GM21390 (cell line): ENCODE measurements around the gene KRT86.
"Not testable (repeated sequence)": the region's sequence is repeated elsewhere in the genome, so short reads cannot be mapped to it uniquely, and the experiment has no call there.

Experiments used
- ATAC-seq: cut with Tn5 transposase; IDR thresholded peaks from one replicate; pipeline ENCODE4 v1.9.1; 2021; ENCODE audit not compliant: unreplicated experiment

The KRT86 gene

DNA sequence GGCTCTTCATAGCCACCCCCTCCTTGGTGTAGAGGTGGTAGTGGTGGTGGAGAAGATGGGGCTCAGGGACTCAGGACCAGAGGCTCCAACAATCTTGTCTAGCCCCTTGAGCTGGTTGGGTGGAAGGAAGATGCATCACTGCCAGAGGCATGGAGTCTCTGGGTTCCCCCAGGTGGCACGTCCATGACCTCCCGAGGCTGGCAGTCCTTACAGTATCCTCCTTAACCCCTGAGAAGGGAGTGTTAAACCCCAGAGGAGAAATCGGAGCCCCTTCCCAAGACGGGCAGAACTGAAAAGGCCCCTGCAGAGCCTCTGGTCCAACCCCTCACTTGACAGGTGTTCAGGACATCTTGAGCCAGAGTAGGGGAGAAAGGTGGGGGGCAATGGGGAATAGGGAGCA, 37.6 kb downstream of the KRT86 start:
- no peak for ATAC-seq

DNA sequence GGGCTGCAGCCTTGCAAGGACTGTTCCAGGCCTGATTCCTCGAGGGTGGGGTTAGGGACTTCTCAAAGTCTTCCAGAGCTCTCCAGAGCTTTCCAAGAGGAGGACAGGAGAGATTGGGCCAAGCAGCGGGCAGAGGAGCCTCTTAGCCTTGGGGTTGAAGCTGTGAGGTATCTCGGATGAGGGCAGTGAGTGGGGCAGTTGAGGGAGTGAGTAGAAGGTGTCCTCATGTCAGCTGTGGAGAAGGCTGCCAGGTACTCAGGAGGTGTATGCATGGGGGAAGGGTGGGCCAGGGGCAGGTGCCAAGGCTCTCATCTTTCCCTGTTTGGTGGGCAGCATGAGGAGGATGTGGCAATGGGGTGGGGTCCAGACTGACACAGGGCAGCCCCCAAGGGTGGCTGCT, 39.0 kb downstream of the KRT86 start:
- no peak for ATAC-seq

DNA sequence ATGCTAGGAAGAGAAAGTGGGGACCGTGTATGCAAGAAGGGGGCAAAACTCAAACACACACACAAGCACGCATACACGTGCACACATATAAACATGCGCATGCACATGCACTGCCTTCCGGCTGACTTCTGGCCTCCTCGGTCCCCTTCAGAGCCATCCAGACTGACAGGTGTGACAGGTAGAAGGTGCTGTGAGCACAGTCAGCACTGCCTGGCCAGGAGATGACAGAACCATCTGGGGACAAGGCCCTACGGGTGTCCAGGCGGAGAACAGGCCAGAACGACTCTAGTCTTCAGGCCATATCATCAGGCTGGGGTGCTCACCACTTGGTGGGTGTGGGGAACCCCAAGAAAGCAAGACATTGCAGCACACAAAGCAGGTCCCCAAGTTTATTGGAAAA, 39.5 kb downstream of the KRT86 start:
- no peak for ATAC-seq

DNA sequence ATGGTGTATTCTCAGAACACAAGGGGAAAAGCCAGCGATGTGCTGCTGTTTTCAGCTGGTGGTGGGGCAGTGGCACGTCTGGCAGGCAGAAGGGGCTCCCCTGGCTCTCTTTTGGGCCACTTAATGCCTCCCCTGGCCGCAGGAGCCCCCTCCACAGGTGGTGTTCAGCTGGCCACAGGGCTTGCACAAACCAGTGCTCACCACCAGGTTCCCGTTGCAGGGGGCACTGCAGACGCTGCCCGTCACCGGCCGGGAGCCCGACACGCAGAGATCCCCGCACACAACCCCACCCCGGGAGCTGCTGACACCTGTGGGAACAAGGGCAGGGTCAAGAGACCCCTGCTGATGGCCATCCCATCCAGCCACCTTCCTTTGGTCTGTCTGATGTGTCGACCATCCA, 40.1 kb downstream of the KRT86 start:
- ATAC-seq: no peak

DNA sequence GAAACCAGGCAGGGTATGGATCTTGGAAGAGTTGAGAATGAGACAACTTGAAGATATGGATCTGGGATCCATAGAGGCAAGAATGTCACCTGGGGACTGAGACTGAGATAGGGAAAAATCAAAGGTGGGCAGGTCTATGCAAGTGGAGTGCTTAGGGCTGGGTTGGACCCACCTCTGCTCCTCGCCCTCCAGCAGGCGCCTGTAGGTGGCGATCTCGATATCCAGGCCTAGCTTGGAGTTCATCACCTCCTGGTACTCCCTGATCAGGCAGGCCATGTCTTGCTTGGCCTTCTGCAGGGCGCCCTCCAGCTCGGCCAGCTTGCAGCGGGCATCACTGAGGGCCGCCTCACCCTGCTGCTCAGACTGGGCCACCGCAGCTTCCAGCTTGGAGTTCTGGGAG, 41.3 kb downstream of the KRT86 start:
- not testable (repeated sequence) for ATAC-seq

DNA sequence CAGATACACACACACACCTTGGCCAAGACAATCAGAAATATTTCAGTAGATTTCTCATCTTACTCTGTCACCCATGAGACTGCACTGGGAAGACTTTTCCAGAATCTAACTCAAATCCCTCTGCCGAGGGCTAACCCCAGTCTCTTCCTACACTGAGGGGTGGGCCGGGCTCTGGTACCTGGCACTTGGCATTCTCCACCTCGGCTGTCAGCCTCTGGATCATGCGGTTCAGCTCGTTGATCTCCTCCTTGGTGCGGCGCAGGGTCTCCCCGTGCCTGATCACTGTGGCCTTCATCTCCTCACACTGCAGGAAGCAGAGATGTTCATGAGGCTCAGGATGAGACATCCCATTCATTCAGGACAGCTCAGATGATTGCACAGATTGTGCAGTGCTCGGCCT, 41.8 kb downstream of the KRT86 start:
- ATAC-seq: no peak

DNA sequence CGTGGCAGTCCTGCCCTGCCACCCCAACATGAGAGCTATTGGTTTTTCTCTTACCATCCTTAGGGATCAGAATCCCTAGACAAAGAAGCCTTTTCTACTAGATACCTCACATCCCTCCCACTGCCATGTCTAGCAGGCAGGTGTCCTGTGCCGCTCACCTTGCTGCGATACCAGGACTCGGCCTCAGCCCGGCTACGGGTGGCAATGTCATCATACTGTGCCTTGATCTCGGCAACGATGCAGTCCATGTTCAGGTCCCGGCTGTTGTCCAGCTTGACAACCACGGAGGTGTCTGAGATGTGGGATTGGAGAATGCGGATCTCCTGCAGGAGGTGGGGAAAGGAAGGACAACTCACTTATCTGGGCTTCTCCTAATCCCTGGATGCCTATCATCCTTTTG, 42.3 kb downstream of the KRT86 start:
- no peak for ATAC-seq

DNA sequence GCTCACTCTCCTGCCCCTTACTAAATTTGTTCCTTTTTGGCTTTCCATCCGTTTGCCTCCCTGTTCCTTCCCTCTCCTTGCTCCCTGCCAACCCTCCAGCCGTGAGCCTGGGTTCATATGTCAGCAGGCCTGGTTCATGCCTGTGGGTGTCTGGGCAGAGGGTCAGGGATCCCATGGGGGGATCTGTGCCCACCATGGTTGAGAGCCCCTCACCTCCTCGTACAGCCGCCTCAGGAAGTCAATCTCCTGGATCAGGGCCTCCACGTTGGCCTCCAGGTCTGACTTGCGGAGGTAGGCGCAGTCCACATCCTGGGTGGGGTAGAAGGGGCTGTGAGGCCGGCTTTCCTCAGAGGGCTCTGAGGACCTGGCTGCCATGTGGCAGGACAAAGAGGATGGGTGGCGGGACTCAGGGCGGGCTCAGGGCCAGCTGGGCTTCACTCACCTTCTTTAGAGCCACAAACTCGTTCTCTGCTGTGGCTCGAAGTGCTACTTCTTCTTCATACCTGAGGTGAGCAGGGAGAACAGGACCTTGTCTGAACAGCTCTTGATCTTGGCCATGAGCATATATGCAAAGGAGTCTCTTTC, 43.1 kb downstream of the KRT86 start:
- ATAC-seq: no peak

DNA sequence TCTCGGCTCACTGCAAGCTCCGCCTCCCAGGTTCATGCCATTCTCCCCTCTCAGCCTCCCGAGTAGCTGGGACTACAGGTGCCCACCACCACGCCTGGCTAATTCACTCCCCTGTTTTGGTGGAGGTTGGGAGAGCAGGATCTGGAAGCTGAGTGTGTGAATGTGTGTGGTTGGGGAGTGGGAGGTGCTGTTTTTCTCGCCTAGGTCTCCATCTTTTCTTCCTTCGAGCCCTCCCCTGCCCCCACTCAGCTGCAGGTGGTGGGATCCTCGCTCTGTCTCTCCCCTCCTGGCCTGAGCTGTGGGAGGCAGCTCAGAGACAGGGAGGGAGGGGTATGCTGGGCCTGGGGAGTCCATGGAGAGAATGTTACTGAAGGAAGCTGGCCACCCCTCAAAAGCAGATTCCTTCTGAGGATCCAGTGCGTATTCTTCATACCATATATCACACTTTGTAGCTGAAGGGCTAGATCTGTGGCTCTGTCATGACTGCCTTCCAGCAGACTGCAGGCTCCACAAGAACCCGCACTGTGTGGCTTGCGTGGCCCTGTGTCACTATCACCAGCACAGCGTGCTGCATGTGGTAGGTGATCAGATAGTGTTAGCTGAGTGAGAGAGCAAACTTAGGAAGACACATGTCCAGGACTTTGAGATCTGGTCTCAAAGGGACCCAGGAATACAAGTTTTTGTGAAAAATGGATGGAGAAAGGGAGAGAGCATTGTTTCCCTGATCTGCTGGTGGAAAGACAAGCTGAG, 44.0 kb downstream of the KRT86 start:
- no peak for ATAC-seq

DNA sequence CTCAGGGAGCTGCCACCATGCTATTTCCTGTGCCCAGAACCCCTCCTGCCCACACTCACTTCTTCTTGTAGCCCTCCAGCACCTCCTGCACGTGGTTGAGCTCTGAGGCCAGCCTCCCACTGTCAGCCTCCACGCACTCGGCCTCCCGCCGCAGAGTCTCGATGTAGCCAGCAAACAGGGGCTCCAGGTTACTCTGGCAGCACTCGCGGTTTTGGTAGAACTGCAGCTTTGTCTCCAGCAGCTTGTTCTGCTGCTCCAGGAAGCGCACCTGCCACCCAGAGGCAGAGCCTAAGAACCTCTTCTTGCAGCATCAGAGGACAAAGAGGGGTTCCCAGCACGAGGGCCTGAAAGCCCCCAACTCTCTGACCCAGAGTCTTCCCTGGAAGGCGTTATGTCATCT, 44.7 kb downstream of the KRT86 start:
- no peak for ATAC-seq

DNA sequence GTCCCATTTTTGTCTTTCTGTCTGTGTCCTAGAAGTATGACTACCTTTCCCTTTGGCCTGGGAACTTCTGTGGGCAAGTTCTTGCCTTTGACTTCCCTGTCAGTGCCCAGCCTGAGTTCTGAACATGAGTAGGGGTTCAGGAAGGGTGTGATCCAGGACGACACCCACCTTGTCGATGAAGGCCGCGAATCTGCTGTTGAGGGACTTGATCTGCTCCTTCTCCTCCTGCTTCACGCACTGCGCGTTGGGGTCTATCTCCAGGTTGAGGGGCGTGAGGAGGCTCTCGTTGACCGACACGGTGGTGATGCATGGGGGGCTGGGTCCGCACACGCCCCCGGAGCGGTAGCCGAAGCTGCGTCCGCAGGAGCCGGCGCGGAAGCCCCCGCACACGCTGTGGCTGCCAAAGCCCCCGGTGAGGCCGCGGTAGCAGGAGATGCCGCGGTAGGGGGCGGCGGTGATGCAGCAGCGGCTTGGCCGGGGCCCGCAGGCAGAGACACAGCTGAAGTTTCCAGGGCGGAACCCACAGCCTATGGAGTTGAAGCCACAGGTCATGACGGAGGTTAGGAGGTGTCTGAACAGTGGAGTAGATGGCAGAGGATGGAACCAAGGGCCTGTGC, 46.4 kb downstream of the KRT86 start, which contains the start of gene KRT83:
Gene KRT83 (minus strand): TSS at position 615 of the 617 bp plus-strand sequence. CDS start 63 bp downstream, at position 552.
- ATAC-seq: no peak

DNA sequence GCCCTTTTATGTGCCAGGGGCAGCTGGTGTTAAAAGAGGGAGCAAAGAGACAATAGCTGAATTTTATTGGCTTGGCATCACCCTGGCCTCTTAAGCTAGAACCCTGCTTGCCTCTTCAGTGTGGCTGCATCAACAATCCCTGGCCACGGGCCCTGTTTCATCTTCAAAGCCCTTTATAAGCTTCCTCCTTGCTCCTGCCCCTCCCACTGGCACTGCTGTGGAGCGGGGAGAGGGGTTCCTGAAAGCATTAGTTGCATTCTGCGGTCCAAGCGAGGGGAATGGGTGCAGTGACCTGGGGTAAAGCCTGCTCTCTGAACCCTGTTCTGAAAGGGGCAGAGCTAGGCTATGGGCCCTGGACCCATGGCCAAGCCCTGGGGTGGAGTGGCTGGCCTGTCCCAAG, 47.0 kb downstream of the KRT86 start:
- no peak for ATAC-seq

DNA sequence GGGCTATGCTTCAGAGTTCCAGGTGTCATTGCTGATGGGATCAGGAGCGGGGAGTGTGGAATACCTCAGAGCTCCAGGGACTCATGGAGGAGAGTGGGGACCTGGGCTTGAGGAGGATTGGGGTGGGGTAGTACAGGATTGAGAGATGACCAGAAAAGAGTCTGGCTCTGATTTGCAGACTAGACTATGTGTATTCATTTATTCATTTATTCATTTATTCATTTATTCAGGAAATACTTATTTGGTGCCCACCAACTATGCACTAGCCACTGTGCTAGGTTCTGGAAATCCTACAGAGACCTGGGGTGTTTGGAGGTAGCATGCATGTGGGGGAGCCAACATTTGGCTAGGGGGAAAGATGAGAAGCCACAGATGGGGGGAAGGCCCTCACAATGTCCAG, 47.6 kb downstream of the KRT86 start:
- no peak for ATAC-seq

DNA sequence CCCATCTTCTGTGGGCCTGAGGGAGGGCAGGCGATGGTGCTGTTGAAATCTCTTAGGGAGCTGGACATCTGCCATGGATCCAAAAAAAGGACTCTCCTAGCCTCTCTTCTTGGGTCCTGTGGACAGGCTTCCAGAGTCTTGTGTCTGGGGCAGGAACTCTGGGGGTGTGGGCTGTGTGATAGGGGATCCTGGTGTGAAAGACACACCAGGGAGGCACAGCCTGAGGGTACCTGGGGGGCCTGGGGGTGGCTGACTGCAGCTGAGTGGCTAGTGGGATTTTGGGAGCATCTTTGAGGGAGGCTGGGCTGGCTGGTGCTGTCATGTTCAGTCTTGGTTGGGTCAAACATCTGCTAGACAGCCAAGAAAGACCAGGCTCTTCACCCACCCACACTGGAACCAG, 48.6 kb downstream of the KRT86 start:
- no peak for ATAC-seq

DNA sequence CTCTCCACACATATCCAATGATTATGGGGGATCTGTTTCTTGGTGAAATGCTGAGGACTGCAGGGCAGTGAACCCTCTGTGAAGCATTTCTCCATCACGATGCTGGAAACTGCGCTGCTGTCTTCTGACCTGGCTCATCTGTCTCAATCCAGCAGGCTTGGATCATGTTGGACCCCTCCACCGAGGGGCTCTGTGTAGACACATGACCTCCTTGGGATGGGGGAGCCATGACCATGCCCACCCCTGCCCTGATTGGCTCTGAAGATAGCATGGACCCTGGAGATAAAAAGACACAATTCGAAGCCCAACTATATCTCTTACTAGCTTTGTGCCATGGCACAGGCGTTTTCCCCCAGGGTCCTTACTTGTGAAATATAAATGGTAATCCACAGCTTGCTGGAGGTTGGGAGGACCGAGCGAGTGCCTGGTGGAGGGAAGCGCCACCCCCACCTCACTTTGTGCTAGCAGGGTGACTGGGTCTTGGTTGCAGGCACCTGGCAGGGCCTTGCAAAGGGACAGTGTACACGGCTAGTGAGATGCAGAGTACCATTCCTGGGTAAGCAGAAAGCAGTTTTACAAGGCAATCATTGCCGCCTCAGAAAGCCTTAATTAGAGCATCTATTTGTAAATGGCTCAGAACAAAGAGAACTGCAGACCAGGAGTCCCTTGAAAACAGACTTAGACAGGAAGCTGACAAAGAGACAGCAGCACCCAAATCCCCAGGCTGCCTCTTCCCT, 49.1 kb downstream of the KRT86 start:
- no peak for ATAC-seq

DNA sequence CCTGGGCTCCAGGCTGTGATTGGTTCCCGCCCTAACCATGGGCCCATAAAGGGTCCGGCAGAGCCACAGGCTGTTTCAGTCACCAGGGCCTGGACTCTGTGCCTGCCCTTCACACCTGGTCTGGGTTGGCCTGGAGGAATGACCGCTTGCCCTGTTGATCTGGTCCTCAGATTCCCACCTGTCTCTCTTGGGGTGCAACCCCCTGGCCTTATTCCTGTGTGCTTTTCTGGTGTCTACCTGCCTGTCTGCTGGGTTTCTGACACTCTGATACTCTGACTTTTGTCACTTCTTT, 49.7 kb downstream of the KRT86 start:
- no peak for ATAC-seq

DNA sequence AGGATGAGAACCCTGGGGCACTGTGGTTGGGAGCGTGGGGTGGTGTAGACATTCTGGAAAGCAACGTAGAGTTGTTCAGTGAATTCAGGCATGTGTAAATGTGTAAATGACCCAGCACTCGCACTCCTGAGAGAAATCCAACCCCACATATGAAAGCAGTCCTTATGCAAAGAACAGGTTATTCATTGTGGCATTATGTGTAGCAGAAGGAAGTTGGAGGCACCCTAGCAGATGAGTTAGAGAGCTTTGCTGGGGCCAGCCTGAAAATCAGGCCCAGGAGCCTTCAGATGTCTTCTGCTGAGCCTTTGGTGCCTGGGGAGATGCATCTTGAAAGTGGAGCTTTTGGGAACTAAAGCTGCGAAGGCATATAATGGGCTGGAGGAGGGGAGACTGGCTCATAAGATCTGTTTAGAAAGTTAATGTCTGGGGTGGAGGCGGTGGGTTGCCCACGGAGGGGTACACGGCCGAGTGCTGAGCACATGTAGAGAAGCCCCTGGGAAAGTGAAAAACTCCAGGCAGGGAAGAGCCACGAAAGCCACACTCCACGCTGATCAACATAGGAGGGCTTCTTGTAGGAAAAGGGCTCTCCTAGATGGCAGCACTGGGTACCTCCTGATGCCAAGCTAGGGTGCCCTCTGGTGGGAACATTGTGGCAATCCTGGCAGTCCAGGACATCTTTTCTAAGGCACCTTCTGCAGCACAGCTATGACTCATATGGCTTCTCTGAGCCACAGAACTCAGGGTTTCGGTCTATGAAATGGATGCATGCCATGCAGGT, 52.8 kb downstream of the KRT86 start:
- ATAC-seq: peak; percentile 95

DNA sequence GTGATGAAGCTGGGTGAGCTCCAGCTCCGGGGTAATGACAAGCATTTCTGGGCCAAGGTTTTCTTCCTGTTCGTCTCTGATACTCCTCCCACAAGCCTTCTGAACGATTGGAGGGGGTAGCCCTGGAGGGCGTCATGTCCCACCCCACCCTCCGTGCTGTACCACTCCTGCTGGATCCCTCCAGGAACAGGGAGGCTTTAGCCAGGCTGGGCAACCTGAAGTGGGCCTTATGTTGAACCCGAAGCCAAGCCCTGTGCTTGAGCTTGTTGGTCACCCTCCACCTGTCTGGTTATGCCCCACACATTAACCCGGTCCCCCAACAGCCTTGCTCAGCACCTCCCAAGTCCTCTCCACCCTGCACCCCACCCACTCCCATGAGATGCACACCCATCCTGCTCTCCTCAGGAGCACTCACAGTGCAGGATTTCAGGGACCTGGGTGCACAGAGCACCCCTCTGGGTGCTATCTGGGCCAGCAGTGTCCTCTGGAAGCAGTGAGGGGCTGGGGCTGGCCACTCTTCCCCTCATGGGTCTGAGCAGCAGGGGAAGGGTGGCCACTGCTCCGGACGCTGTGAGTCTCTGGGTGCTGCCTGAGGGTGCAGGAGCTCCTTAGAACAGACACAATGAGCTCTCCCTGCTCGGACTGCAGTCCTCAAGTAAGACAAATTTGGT, 53.5 kb downstream of the KRT86 start:
- no peak for ATAC-seq

DNA sequence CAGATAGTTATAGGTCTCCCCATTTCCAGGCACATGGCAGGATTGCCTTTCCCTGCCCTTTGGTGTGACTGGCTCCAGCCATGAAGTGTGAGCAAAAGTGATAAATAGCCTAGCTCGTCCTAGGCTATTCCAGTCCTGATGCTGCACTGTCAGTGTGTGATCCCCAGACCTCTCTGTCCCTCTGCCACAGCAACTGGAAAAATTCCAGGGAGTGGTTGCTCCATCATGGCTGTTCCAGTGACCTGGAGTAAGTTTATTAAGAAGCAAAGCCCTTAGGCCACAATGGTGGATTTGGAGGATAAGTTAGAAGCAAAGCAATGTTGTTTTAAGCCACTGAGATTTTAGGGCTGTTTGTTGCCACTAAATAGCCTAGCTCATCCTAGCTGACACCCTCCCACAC, 56.6 kb downstream of the KRT86 start:
- no peak for ATAC-seq

DNA sequence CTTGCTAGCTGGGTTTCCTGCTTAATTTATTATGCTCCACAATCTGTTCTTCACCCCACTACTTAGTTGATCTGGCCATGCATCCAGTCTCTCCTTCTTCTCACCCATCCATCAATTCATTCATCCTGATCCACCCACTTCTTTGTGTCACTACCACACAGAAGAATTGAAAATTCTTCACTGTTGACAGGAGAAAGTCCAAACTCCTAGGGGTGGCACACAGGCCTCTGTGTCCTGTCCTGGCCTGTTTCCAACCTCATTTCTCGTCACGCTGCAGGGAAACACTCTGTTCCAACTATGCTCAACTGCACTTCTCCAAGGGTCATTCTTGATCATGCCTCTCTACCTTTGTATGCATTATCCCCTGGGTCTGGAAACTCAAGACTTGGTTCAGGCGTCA, 57.4 kb downstream of the KRT86 start:
- ATAC-seq: no peak

DNA sequence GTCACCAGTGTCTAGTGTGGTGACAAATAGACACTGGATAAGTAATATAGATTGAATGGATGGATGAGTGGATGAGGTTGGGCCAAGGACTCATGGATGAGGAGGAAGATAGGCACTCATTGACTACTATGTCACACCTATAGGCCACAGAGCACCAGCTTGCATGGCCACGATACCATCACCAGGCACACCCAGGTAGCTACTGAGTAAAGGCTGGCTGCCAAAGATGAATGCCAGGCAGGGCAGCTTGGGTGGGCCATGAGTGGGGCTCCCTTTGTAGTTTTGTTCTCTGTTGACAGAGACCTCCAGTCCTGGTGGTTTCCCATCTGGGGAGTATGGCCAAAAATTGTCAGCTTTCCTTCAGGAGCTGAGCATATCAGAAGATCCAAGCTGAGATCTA, 57.9 kb downstream of the KRT86 start:
- ATAC-seq: no peak
